A204.1 (cell line): Measurements from ENCODE around the gene ANLN.
"Not testable (repeated sequence)": the region's sequence is repeated elsewhere in the genome, so short reads cannot be mapped to it uniquely, and the experiment has no call there.

ENCODE experiments used
- FAIRE-seq: peaks from 2 replicates; lab custom pipeline; 2012; peaks lifted over from hg19 to GRCh38; lab: Jason Lieb, UNC

The ANLN gene

DNA sequence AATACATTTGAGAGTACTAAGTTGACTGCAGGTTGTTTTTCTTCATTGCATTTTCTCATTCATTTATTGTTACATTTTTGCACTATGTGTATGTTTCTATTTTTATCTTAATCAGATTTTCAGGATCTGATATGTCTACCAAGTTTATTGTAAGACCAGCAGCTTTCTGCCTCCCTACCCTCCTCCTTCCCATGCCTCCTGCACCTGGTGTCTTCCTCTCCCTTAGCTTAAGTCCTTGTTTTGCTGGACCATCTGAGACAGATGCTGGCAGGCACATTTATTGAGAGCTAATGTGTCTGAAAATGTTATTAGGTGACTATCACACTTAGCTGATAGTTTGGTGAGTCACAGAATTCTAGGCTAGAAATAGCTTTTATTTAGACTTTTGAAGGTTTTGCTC lies 79.6 kb downstream of the ANLN start:
- no peak for FAIRE-seq

DNA sequence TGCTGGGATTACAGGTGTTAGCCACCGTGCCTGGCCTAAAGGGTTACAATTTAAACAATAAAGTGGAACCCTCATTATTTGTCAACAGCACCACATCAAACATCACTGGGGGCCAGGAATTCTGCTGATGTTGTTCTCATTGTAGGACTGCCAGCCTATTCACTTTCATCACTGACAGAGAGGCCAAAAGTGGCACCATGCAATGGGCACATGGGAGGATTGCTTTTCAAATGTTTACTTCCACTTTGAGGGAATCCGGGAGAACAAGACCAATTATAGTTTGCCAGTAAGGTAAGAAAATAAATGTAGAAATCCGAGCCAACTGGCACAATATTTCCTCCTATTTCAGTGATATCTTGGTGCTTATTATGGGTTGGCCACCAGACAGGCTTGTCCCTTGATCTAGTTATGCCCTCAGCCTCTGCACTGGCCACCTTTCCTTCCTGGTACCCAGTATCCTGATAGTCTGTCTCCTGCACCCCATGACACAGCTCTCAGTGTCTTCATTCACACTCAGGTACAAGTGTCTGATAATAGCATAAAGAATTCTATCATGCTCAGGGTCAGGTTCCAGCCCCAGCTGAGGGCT lies 82.6 kb downstream of the ANLN start:
- FAIRE-seq: no peak

DNA sequence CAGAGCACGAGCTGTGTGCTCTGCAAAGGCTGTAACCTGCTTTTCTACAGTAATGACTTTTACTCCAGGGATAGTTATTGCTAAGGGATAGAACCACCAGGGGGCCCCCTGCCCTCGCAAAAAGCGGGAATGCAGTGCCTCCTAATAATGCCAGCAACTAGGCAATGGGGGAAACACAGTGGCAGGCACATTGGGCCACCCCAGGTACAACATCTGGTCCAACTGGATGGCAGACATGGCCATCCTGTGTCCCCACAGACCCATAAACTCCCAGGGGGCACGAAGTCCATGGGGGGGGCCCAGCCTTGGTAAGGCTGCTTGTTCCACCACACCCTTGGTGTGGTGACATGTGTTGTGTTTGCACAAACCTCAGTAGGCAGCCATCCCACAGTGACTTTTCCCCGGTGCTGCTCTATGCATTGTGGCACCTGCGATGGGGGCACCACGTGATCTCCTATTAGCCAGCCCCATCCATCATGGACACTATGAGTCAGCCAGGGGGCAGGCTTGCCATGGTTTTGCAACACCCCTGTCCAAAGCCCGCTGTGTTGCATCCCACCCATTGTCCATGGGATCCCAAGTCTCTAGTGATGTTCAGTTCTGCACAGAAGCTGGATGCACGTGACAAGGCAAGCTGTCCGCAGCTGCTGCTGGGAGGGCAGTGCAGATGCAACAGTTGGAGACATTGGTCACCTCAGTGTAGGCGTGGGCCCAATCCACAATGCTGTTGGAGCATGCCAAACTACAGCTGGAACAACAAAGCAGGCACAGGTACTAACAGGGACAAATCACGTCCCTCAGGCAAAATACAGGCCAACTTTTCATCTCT lies 84.0 kb downstream of the ANLN start:
- FAIRE-seq: no peak

DNA sequence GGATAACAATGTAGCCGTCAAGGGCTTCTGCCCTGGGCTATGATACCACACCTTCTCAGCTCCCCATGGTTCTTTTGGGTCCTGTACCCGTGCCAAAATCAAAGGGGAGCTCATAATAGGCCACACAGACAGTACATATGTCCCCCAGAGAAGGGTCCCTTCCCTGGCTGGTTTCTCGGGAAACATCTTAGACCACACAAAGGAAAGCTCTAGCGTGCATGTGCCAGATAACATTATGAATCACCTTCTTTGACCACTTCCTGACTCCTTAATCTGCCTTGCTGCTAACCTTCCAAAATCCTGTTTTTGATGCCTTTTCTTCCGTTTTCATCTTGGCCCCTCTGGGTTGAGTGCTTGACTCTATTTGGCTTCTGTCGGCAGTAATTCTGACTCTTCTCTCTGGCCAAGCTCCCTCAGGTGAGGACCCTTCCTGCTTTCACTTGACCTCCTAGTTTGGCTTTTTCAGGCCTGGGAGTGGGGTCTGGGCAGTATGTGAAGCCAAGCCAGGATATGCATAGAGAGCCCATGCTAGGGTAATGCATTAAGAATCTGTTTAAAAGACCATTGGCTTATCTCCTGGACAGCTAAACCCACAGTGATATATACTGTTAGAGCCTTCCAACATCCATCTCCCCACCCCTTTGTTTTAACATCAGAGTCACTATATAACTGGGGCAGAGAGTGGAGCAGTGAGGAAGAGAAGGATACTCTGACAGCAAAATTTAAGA lies 84.8 kb downstream of the ANLN start:
- no peak for FAIRE-seq

DNA sequence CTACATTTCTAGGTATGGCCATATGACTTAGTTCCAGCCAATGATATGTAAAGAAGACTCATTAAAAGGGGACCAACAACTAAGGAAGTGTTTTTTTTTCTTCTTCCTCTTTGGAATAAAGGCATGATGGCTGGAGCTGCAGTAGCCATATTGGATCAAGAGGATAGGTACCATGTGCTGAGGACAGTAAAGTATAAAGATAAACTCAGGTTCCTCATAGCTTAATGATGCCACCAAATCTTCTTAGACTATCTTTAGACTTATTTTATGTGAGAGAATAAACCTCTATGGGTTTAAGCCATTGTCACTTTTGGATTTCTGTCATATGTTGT lies 85.3 kb downstream of the ANLN start:
- FAIRE-seq: no peak

DNA sequence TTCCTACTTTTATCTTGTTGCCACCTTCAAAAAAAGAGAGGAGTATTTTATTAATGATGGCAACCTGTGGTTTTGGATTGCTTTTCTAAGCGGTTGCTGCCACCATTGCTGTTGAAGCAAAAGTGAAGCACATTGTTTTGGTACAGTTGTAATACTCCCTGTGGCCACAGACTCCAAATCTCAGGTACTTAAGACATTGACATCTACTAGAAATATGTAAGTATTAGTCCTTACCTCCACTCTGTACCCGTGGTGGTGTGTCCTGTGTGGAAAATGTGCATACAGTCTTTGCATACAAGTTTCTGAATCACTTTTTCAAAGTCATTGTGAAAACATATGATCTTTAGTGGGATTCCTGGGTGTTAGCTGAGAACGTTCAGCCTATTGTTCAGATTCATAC lies 85.7 kb downstream of the ANLN start:
- no peak for FAIRE-seq

DNA sequence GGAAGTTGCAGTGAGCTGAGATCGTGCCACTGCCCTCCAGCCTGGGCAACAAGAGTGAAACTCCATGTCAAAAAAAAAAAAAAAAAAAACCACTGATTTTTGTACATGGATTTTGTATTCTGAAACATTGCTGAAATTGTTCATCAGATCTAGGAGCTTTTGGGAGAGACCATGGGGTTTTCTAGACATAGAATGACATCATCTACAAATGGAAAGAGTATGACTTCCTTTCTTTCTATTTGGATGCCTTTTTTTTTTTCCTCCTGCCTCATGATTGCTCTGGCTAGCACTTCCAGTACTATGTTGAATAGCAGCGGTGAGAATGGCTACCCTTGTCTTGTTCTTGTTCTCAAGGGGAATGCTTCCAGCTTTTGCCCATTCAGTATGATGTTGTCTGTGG lies 89.1 kb downstream of the ANLN start:
- FAIRE-seq: no peak

DNA sequence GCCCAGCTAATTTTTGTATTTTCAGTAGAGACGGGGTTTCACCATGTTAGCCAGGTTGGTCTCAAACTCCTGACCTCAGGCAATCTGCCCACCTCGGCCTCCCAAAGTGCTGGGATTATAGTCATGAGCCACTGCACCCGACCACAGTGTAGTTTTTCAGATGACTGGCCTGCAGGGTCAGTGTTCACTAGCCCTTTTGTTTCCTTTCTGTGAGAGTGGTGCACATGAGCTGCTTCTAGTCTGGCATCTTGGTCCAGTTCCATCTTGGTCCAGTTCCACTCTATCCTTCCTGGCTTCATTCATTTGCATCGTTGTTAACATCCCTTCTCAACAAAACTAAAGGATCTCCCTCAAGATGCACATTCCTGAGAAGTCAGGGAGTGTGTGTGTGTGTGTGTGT lies 94.2 kb downstream of the ANLN start:
- FAIRE-seq: not testable (repeated sequence)

DNA sequence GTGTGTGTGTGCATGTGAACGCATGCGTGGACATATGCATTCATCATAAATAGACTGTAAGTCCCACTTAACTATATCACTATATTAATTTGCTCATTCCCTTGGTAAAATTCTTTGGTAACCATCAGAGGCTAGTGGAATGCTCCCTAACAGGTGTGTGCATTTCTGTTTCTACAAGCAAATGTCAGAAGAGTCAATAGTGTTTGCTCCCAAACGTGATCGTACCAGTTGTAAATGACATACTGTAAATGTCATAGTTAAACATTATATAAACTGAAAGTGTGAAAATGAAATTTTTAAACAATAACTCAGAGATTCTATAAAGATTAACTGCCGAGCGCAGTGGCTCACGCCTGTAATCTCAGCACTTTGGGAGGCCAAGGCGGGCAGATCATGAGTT lies 94.6 kb downstream of the ANLN start:
- FAIRE-seq: no peak

DNA sequence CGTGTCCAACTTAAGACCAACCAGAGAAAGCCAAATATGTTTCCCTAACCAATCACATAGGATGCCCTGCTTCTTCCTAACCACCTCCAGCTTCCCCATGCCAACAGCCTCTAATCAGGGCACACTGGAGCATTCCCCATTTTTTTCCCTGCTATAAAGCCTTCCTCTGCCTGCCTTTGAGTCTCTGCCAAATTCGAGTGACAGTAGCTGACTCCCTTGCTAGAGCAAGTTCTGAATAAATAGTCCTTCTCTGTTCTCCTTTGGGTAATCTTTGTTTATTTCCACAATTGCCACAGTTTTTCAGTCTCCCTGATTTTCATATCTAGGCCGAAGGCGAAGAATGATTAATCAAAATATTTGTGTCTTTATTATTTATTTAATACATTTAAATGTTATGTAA lies 96.7 kb downstream of the ANLN start:
- FAIRE-seq: no peak

DNA sequence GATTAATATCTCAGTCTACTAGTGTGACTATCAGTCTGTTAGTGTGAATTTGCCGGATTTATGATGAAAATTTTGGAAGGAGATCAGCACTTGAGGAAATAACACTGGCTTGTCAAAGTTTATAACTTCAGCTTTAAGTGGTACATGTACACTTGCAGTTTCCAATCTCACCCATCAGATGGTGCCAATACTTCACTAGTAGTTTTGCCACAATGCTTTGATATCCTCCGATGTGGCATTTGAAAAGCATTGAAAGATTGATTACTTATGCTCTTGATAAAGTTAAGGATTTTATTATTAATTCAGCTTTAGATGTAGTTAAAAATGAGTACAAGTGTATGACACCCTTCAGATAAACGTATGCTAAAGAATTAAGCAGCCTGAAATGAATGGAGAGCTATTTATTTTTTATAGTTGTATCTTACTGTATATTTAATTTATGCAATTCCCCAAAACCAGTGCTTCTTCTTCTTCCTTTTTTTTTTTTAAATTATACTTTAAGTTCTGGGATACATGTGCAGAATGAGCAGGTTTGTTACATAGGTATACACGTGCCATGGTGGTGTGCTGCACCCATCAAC lies 98.2 kb downstream of the ANLN start:
- peak; percentile 95 for FAIRE-seq

DNA sequence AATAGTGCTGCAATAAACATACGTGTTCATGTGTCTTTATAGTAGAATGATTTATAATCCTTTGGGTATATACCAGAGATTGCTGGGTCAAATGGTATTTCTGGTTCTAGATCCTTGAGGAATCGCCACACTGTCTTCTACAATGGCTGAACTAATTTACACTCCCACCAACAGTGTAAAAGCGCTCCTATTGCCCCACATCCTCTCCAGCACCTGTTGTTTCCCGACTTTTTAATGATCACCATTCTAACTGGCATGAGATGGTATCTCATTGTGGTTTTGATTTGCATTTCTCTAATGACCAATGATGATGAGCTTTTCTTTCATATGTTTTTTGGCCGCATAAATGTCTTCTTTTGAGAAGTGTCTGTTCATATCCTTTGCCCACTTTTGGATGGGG lies 99.0 kb downstream of the ANLN start:
- FAIRE-seq: not testable (repeated sequence)

DNA sequence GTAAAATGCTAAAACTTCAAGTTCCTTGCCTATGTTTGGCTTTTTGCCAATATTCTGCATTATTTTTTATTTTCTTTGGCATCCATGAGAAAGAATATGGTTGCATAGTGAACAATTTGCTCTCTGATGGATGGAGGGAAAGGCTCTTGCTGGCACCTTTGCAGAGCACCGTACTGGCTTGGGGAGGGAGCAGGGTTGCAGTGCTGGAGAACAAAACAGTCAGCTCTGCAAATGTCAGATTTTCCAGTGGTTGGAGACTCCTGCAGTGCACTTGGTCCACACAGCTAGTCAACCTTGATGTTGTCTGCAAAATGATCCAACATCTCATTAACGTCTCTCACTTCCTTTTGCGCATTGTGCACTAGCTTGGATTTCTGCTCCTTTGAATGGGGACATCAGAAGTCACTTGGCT lies 100.8 kb downstream of the ANLN start:
- FAIRE-seq: no peak

DNA sequence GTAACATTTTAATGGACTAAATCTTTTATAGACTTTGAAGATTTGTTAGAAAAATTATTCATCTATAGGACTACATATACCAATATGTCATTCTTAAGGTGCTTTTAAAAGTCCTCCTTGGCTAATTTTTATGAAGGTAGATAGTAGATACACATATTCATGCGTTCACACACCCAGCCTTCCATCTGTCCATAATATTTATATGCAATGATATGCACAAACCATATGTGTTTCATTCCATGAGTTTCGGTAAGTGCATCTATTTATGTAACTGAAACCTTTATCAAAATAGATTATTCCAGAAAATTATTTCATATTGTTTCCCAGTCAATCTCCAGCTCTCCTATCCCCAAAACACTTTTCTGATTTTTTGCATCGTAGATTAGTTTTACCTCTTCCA lies 101.7 kb downstream of the ANLN start:
- FAIRE-seq: no peak

DNA sequence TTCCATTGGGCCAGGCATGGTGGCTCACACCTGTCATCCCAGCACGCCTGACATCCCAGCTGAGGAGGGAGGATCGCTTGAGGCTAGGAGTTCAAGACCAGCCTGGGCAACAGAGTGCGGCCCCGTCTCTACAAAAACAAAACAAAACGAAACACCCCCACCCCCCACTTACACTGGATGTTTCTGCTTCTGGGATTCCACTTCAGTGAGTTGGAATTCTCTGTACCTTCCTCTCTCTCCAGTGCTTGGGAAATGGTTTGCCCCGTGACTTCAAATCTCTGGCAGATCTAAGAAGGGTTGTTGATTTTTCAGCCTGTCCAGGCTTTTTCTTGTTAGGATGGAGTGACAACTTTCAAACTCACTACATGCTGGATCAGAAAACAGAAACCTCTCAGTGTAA lies 106.9 kb downstream of the ANLN start:
- FAIRE-seq: no peak

DNA sequence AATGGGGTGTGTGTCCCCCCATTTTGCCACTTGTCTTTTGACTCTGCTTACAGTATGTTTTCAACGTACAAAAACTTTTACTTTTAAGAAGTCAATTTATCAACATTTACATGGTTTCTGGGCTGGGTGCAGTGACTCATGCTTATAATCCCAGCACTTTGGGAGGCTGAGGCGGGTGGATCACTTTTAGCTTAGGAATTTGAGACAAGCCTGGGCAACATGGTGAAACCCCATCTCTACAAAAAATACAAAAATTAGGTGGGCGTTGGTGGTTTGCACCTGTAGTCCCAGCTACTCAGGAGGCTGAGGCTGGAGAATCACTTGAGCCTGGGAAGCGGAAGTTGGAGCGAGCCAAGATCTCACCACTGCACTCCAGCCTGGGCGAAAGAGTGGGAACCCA lies 107.5 kb downstream of the ANLN start:
- FAIRE-seq: not testable (repeated sequence)

DNA sequence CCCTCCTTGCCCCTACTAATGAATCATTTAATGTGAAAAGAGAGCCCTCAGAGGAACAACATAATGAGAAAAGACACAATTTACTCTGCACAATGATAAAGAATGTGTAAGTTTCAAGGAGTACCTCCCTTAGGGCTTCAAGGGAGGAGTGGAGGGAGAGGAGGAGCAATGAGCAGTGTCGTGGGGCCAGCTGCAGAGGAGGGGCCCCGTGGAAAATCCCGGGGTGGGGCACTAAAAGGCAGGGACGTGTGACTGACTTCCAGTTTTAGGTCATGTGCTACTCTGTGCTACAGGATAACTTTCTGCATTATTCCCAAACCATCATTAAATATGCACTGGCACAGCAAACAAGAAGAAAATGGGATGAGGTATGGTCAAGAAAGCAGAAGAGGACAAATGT lies 108.1 kb downstream of the ANLN start:
- FAIRE-seq: no peak
